ENCODE data around the gene ADAMTSL4. TPM values are rescaled to one million over a fixed set of nuclear protein-coding genes. Genes with fewer than 3 reads are reported as not detected.

The ADAMTSL4 gene
- total and polyA plus RNA-seq, 12 donors = 1.7 to 34.4 (median 9.2) TPM

GRCh38 chr1:150551051-150551783 lies 2.0 kb downstream of the ADAMTSL4 start:
- TF ChIP-seq CTCF (IDR thresholded peaks at IDR 0.05) (no peak), POLR2A (IDR thresholded peaks at IDR 0.05) (no peak)
- Histone ChIP-seq H3K27ac (peak overlapping the region in 3 of 5 donors; percentile 9 to 92 (median 74)), H3K27me3 (no peaks in the 10 kb centered on the region), H3K4me1 (replicated peaks in 1 of 2) (peaks cover 26 to 40% of the 10 kb centered on the region in 2 donors), H3K36me3 (replicated peaks in 1 of 2) (no peaks in the 10 kb centered on the region), H3K4me3 (no peak overlapping the region), H3K9me3 (replicated peaks in 1 of 3) (no peaks in the 10 kb centered on the region)
- DNase-seq = no peak
- WGBS, 4 donors = 76 to 77% (median 76%) methylated on average over 8 to 11 of the region's 11 CpGs
- intact Hi-C loops (cut with DNase I) = loop anchor here in 1 of 2 donors (10.0 kb wide), 1 partner anchor 264 kb away; no protein-coding TSS in a partner anchor

DNA sequence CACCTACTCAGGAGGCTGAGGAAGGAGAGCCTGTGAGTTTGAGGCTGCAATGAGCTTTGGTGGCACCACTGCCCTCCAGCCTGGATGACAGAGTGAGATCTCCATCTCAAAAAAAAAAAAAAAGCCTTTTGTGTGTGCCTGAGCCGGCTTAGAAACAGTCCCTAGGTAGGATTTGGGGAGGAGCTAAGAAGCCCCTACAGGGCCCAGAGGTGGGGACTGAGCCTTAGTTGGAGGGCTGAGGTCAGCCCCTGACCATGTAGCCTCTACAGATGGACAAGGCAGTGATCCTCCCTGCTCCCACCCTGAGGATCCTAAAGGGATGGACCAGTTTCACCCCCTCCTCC lies 2.5 kb downstream of the ADAMTSL4 start:
- peaks cover 26 to 40% of the 10 kb centered on the region in 2 donors for H3K4me1 ChIP-seq (replicated peaks in 1 of 2)
- no peak for DNase-seq
- no peak overlapping the region for H3K4me3 ChIP-seq
- no peak for TF ChIP-seq POLR2A (IDR thresholded peaks at IDR 0.05)
- no peak for TF ChIP-seq CTCF (IDR thresholded peaks at IDR 0.05)
- WGBS, 4 donors = 43 to 80% (median 48%) methylated on average over 1 of the region's 1 CpG
- H3K9me3 ChIP-seq (replicated peaks in 1 of 3) = no peaks in the 10 kb centered on the region
- H3K27ac ChIP-seq = peak overlapping the region in 3 of 5 donors; percentile 54 to 92 (median 74)
- intact Hi-C loops (cut with DNase I) = loop anchor here in 1 of 2 donors (10.0 kb wide), 1 partner anchor 263 kb away; no protein-coding TSS in a partner anchor
- H3K27me3 ChIP-seq = no peaks in the 10 kb centered on the region
- H3K36me3 ChIP-seq (replicated peaks in 1 of 2) = no peaks in the 10 kb centered on the region

GRCh38 chr1:150552128-150552910 lies 3.1 kb downstream of the ADAMTSL4 start:
- Histone ChIP-seq H3K27ac (peak overlapping the region in 4 of 5 donors; percentile 2 to 92 (median 64)), H3K36me3 (replicated peaks in 1 of 2) (no peaks in the 10 kb centered on the region), H3K4me3 (no peak overlapping the region), H3K9me3 (replicated peaks in 1 of 3) (no peaks in the 10 kb centered on the region), H3K27me3 (no peaks in the 10 kb centered on the region), H3K4me1 (replicated peaks in 1 of 2) (peaks cover 26 to 40% of the 10 kb centered on the region in 2 donors)
- WGBS, 4 donors = 27 to 35% (median 31%) methylated on average over 12 to 13 of the region's 13 CpGs
- intact Hi-C loops (cut with DNase I) = loop anchor here in 1 of 2 donors (10.0 kb wide), 1 partner anchor 262 kb away; no protein-coding TSS in a partner anchor
- peak; percentile 68 to 93 (median 91) for DNase-seq
- TF ChIP-seq POLR2A (IDR thresholded peaks at IDR 0.05) = peak in 1 of 2 donors; percentile 37
- TF ChIP-seq CTCF (IDR thresholded peaks at IDR 0.05) = no peak

- peak in 1 of 7 donors; percentile 25 for DNase-seq
- H3K4me3 ChIP-seq = no peak overlapping the region
- 76 to 84% (median 77%) methylated on average over 9 to 12 of the region's 12 CpGs for WGBS, 4 donors
- TF ChIP-seq CTCF (IDR thresholded peaks at IDR 0.05) = no peak
- no peak for TF ChIP-seq POLR2A (IDR thresholded peaks at IDR 0.05)
- no peaks in the 10 kb centered on the region for H3K27me3 ChIP-seq
- H3K9me3 ChIP-seq (replicated peaks in 1 of 3) = no peaks in the 10 kb centered on the region
- no peaks in the 10 kb centered on the region for H3K36me3 ChIP-seq (replicated peaks in 1 of 2)
- intact Hi-C loops (cut with DNase I) = loop anchor here in 1 of 2 donors (10.0 kb wide), 1 partner anchor 262 kb away; no protein-coding TSS in a partner anchor
- peak overlapping the region in 4 of 5 donors; percentile 2 to 92 (median 63) for H3K27ac ChIP-seq
- peaks cover 26 to 40% of the 10 kb centered on the region in 2 donors for H3K4me1 ChIP-seq (replicated peaks in 1 of 2)
Observed at GRCh38 chr1:150552911-150553289, 3.7 kb downstream of the ADAMTSL4 start.
